ENCODE data around the gene FAM25A.

GRCh38 chr10:87036623-87037022 lies 16.5 kb downstream of the FAM25A start:
- TF ChIP-seq GABPA (IDR thresholded peaks at IDR 0.05; ENCODE audit: low read depth) (no peak), CTCF (IDR thresholded peaks at IDR 0.05; ENCODE audit: insufficient read depth, low read length) (no peak)
